ENCODE results near the gene FSTL4.

Gene FSTL4

GRCh38 chr5:133235696-133236426, 376.5 kb downstream of the FSTL4 start:
- H3K36me3 ChIP-seq (ENCODE audit: insufficient read depth, low read length), result no peaks in the 10 kb centered on the region
- H3K4me1 ChIP-seq (ENCODE audit: insufficient read depth, low read length, severe bottlenecking), result no peaks in the 10 kb centered on the region
- H3K79me2 ChIP-seq (ENCODE audit: insufficient read depth, low read length), result no peaks in the 10 kb centered on the region
- H3K4me2 ChIP-seq (ENCODE audit: low read length), result no peak overlapping the region
- TF ChIP-seq EZH2 (IDR thresholded peaks at IDR 0.05; ENCODE audit: borderline replicate concordance, low read length), result no peak
- TF ChIP-seq, protein P1, sequence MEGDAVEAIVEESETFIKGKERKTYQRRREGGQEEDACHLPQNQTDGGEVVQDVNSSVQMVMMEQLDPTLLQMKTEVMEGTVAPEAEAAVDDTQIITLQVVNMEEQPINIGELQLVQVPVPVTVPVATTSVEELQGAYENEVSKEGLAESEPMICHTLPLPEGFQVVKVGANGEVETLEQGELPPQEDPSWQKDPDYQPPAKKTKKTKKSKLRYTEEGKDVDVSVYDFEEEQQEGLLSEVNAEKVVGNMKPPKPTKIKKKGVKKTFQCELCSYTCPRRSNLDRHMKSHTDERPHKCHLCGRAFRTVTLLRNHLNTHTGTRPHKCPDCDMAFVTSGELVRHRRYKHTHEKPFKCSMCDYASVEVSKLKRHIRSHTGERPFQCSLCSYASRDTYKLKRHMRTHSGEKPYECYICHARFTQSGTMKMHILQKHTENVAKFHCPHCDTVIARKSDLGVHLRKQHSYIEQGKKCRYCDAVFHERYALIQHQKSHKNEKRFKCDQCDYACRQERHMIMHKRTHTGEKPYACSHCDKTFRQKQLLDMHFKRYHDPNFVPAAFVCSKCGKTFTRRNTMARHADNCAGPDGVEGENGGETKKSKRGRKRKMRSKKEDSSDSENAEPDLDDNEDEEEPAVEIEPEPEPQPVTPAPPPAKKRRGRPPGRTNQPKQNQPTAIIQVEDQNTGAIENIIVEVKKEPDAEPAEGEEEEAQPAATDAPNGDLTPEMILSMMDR (IDR thresholded peaks at IDR 0.05; ENCODE audit: low read length), result no peak
- no peak overlapping the region for H3K27ac ChIP-seq (ENCODE audit: low read depth, low read length, poor library complexity, severe bottlenecking)
- H3K9me3 ChIP-seq (ENCODE audit: low read length), result no peaks in the 10 kb centered on the region
- no peak overlapping the region for H3K4me3 ChIP-seq (ENCODE audit: low read depth, low read length, poor library complexity, severe bottlenecking)
- H3F3A ChIP-seq (ENCODE audit: insufficient read depth, low read length), result no peaks in the 10 kb centered on the region
- H3K27me3 ChIP-seq (ENCODE audit: insufficient read depth, low read length), result peaks cover 8% of the 10 kb centered on the region; the same call in 1 of the 2 replicates
- H4K20me1 ChIP-seq (ENCODE audit: insufficient read depth, low read length), result no peaks in the 10 kb centered on the region
- no peaks in the 10 kb centered on the region for H3K9me2 ChIP-seq (ENCODE audit: low read depth, low read length)
- H2AFZ ChIP-seq (ENCODE audit: low read length), result no peak overlapping the region
- no peak overlapping the region for H3K9ac ChIP-seq (ENCODE audit: low read length)

GRCh38 chr5:133234911-133235310, 377.4 kb downstream of the FSTL4 start:
- no peaks in the 10 kb centered on the region for H3K36me3 ChIP-seq (ENCODE audit: insufficient read depth, low read length)
- TF ChIP-seq, protein P1 (IDR thresholded peaks at IDR 0.05; ENCODE audit: low read length), result no peak
- no peak for TF ChIP-seq EZH2 (IDR thresholded peaks at IDR 0.05; ENCODE audit: borderline replicate concordance, low read length)
- H4K20me1 ChIP-seq (ENCODE audit: insufficient read depth, low read length), result no peaks in the 10 kb centered on the region
- no peaks in the 10 kb centered on the region for H3K9me3 ChIP-seq (ENCODE audit: low read length)
- H3K9ac ChIP-seq (ENCODE audit: low read length), result no peak overlapping the region
- H3F3A ChIP-seq (ENCODE audit: insufficient read depth, low read length), result no peaks in the 10 kb centered on the region
- no peak overlapping the region for H3K27ac ChIP-seq (ENCODE audit: low read depth, low read length, poor library complexity, severe bottlenecking)
- H3K9me2 ChIP-seq (ENCODE audit: low read depth, low read length), result no peaks in the 10 kb centered on the region
- no peak overlapping the region for H3K4me3 ChIP-seq (ENCODE audit: low read depth, low read length, poor library complexity, severe bottlenecking)
- H3K4me2 ChIP-seq (ENCODE audit: low read length), result no peak overlapping the region
- no peaks in the 10 kb centered on the region for H3K79me2 ChIP-seq (ENCODE audit: insufficient read depth, low read length)
- H3K4me1 ChIP-seq (ENCODE audit: insufficient read depth, low read length, severe bottlenecking), result no peaks in the 10 kb centered on the region
- H2AFZ ChIP-seq (ENCODE audit: low read length), result no peak overlapping the region
- H3K27me3 ChIP-seq (ENCODE audit: insufficient read depth, low read length), result peaks cover 8% of the 10 kb centered on the region; the same call in 1 of the 2 replicates

DNA sequence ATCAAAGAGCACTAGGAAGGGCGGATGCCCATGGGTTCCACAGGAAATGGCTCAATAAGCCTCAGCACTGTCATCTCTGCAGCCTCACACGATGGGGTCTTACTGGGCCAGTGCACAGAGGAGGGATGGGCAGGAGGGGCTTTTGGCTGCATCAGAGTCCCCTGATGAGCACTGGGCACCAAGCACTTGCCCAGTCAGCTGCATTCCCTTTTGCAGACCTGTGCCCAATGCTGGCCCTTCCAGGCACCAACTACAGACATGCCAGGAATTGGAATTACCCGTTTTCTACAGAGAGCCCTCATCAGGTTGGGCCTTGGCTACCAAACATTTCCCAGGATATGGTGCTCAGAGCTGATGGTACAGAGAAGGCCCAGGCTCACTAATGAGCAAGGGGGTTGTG, 378.1 kb downstream of the FSTL4 start:
- Histone ChIP-seq H3K27me3 (ENCODE audit: insufficient read depth, low read length) (peaks cover 8% of the 10 kb centered on the region; the same call in 1 of the 2 replicates), H3K9me2 (ENCODE audit: low read depth, low read length) (no peaks in the 10 kb centered on the region), H3K79me2 (ENCODE audit: insufficient read depth, low read length) (no peaks in the 10 kb centered on the region), H3K4me1 (ENCODE audit: insufficient read depth, low read length, severe bottlenecking) (no peaks in the 10 kb centered on the region), H3F3A (ENCODE audit: insufficient read depth, low read length) (no peaks in the 10 kb centered on the region), H3K9ac (ENCODE audit: low read length) (no peak overlapping the region), H3K4me2 (ENCODE audit: low read length) (no peak overlapping the region), H2AFZ (ENCODE audit: low read length) (no peak overlapping the region), H3K36me3 (ENCODE audit: insufficient read depth, low read length) (no peaks in the 10 kb centered on the region), H3K4me3 (ENCODE audit: low read depth, low read length, poor library complexity, severe bottlenecking) (no peak overlapping the region), H4K20me1 (ENCODE audit: insufficient read depth, low read length) (no peaks in the 10 kb centered on the region), H3K9me3 (ENCODE audit: low read length) (no peaks in the 10 kb centered on the region), H3K27ac (ENCODE audit: low read depth, low read length, poor library complexity, severe bottlenecking) (no peak overlapping the region)
- TF ChIP-seq, protein P1 (IDR thresholded peaks at IDR 0.05; ENCODE audit: low read length), result no peak
- no peak for TF ChIP-seq EZH2 (IDR thresholded peaks at IDR 0.05; ENCODE audit: borderline replicate concordance, low read length)
